ENCODE measurements around the gene TRPC1.

DNA sequence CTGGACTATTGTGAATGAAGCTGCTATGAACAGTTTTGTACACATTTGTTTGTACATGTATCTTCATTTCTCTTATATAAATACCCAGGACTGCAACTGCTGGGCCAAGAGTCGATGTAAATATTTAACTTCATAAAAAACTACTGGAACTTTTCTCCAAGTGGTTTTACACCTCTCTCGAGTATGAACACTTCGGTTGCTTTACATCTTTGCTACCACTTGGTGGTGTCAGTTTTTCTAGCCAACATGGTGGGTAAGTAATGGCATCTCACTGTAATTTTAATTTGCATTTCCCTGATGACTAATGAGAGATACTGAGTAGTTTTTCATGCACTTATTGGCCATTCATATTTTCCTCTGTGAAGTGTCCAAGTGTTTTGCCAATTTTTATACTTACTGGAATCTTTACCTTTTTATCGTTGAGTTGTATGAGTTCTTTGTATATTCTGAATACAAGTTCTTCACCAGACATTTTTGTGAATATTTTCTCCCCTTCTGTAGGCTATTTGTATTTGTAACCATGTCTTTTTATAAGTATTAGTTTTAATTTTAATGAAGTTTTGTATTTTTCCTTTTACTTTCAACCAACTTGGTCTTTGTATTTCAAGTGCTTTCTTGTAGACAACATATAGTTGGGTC is 120.6 kb downstream of the TRPC1 start:
- TF ChIP-seq, protein P1, sequence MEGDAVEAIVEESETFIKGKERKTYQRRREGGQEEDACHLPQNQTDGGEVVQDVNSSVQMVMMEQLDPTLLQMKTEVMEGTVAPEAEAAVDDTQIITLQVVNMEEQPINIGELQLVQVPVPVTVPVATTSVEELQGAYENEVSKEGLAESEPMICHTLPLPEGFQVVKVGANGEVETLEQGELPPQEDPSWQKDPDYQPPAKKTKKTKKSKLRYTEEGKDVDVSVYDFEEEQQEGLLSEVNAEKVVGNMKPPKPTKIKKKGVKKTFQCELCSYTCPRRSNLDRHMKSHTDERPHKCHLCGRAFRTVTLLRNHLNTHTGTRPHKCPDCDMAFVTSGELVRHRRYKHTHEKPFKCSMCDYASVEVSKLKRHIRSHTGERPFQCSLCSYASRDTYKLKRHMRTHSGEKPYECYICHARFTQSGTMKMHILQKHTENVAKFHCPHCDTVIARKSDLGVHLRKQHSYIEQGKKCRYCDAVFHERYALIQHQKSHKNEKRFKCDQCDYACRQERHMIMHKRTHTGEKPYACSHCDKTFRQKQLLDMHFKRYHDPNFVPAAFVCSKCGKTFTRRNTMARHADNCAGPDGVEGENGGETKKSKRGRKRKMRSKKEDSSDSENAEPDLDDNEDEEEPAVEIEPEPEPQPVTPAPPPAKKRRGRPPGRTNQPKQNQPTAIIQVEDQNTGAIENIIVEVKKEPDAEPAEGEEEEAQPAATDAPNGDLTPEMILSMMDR (conservative IDR thresholded peaks at IDR 0.05 in 1 of 2, IDR thresholded peaks at IDR 0.05 in 1 of 2; ENCODE audit: extremely low read depth in 1 of 2, insufficient read depth in 1 of 2, low read depth in 1 of 2, low read length in 2 of 2) = peak; percentile 54 to 70
- no peak for TF ChIP-seq EZH2 (IDR thresholded peaks at IDR 0.05; ENCODE audit: borderline replicate concordance, low read length)
